HL-60 (cell line): ENCODE results near the gene CMTM1.

ENCODE experiments used
- CTCF ChIP-seq: IDR thresholded peaks from one replicate; pipeline ENCODE4 v1.5.1; 2011; ENCODE audit warnings: low read length, control low read depth, inconsistent platforms; ENCODE audit not compliant: insufficient read depth
- GABPA ChIP-seq: IDR thresholded peaks from 2 replicates; pipeline ENCODE4 v1.6.1; 2012; ENCODE audit warnings: low read depth
- POLR2AphosphoS5 ChIP-seq: IDR thresholded peaks from 2 replicates; pipeline ENCODE4 v1.6.1; 2012; ENCODE audit warnings: low read depth
- REST ChIP-seq: IDR thresholded peaks from 2 replicates; pipeline ENCODE4 v1.6.1; 2012; ENCODE audit warnings: low read depth; ENCODE audit not compliant: insufficient replicate concordance
- SPI1 ChIP-seq: IDR thresholded peaks from 2 replicates; pipeline ENCODE4 v1.6.1; 2012; ENCODE audit warnings: low read depth, mild to moderate bottlenecking, borderline replicate concordance

- TF ChIP-seq CTCF, result no peak
- TF ChIP-seq GABPA, result no peak
- no peak for TF ChIP-seq POLR2AphosphoS5
- TF ChIP-seq REST, result no peak
- TF ChIP-seq SPI1, result no peak
These were observed 2.5 kb upstream of the CMTM1 start for GRCh38 chr16:66563574-66564334.
